Immature natural killer cell (primary cell): Measurements from ENCODE around the gene CDC42BPA. TPM values are rescaled to one million over a fixed set of nuclear protein-coding genes. Genes with fewer than 3 reads are reported as not detected.
"Not testable (repeated sequence)": the region's sequence is repeated elsewhere in the genome, so short reads cannot be mapped to it uniquely, and the experiment has no call there.

Source experiments
- DNase-seq, 3 donors: peaks; one replicate each; pipeline ENCODE4 v3.0.0; 2022; ENCODE audit warnings: mixed read lengths in 1 of 3
- H3K27ac Mint-ChIP-seq, 6 donors: one replicate each; pipeline ENCODE4 v1.8.0; 2020; ENCODE audit warnings: mixed read lengths in 6 of 6, mild to moderate bottlenecking in 5 of 6, inconsistent platforms in 4 of 6, moderate library complexity in 3 of 6
- H3K27me3 Mint-ChIP-seq, 3 donors: one replicate each; pipeline ENCODE4 v1.8.0; 2020 to 2021; ENCODE audit warnings: low read depth in 3 of 3, mild to moderate bottlenecking in 3 of 3, mixed read lengths in 3 of 3, moderate library complexity in 3 of 3, inconsistent platforms in 1 of 3
- H3K36me3 Mint-ChIP-seq, 3 donors: one replicate each; pipeline ENCODE4 v1.8.0; 2020; ENCODE audit warnings: mixed read lengths in 3 of 3, inconsistent platforms in 2 of 3, mild to moderate bottlenecking in 2 of 3
- H3K4me1 Mint-ChIP-seq, 2 donors: one replicate each; pipeline ENCODE4 v1.8.0; 2020; ENCODE audit warnings: inconsistent platforms in 2 of 2, mild to moderate bottlenecking in 2 of 2, mixed read lengths in 2 of 2, moderate library complexity in 1 of 2
- H3K4me3 Mint-ChIP-seq, 5 donors: one replicate each; pipeline ENCODE4 v1.8.0; 2020; ENCODE audit warnings: mild to moderate bottlenecking in 5 of 5, mixed read lengths in 5 of 5, inconsistent platforms in 3 of 5, moderate library complexity in 3 of 5
- H3K9me3 Mint-ChIP-seq, 6 donors: one replicate each; pipeline ENCODE4 v1.8.0; 2020; ENCODE audit warnings: mild to moderate bottlenecking in 6 of 6, mixed read lengths in 6 of 6, inconsistent platforms in 4 of 6, moderate library complexity in 3 of 6
- polyA plus RNA-seq, 3 donors: library from polyadenylated mRNA; unstranded; fragments of 300-500 nt; fragmentation: Illumina TruSeq; gene quantifications; one replicate each; pipeline ENCODE4 v1.2.3, GENCODE V29; 2021

Gene CDC42BPA
- polyA plus RNA-seq, 3 donors from 2014 or later, result 0.13 to 0.67 TPM; not detected in 1

DNA sequence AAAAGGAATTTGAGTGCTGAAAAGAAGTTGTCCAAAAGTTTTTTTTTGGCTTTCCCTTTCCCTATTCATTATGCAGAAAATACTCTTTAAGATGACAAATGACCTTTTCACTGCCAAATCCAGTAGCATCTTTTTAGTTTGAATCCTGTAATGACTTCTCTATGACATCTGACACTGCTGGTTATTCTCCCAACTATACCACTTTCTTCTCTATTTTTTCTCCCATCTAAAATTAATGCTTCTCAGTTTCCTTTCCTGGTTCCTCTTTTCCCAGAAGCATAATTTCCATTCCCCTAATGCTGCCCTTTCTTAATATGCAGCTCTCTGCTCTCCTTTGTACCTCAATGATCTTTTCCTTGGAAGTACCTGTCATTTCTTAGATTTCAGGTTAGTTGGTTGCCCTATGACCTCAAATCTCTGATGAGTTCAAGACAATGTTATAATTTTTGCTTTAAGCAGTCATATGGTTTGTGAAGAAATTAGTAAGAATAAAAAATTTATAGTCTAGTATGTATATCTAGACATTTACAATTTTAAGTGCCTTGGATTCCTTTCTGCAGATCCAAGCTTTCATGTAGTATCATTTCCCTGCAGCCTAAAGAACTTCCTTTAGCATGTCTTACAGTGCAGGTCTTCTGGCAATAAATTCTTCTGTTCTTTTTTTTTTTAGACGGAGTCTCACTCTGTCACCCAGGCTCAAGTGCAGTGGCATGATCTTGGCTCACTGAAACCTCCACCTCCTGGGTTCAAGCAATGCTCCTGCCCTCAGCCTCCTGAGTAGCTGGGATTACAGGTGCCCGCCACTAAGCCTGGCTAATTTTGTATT is 150.8 kb downstream of the CDC42BPA start:
- DNase-seq, result no peak
- Mint-ChIP-seq H3K4me3 (no peak overlapping the region), H3K4me1 (no peaks in the 10 kb centered on the region), H3K27ac (no peak overlapping the region), H3K36me3 (no peaks in the 10 kb centered on the region), H3K27me3 (peaks cover 2 to 5% (median 2%) of the 10 kb centered on the region in 3 donors), H3K9me3 (no peaks in the 10 kb centered on the region)

GRCh38 chr1:227166559-227166958 is 151.7 kb downstream of the CDC42BPA start:
- no peak for DNase-seq
- H3K27me3 Mint-ChIP-seq, result peaks cover 2% of the 10 kb centered on the region in 3 donors
- H3K4me3 Mint-ChIP-seq, result no peak overlapping the region
- H3K9me3 Mint-ChIP-seq, result no peaks in the 10 kb centered on the region
- H3K36me3 Mint-ChIP-seq, result no peaks in the 10 kb centered on the region
- no peak overlapping the region for H3K27ac Mint-ChIP-seq
- H3K4me1 Mint-ChIP-seq, result no peaks in the 10 kb centered on the region

DNA sequence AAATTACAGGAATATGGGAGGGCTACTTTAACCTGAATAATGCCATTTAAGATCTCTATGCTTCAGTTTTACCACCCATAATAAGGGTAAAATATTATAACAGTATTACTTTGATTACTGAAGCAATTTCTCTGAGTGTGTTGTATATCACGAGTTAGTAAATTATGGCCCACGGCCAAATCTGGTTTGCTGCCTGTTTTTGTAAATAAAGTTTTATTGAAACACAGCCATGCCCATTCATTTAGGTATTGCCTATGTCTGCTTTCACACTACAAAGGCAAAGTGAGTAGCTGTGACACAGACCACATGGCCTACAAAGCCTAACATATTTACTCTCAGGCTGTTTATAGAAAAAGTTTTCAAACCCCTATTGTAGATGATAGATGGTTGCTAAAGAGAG is 156.8 kb downstream of the CDC42BPA start:
- no peaks in the 10 kb centered on the region for H3K4me1 Mint-ChIP-seq
- no peak for DNase-seq

DNA sequence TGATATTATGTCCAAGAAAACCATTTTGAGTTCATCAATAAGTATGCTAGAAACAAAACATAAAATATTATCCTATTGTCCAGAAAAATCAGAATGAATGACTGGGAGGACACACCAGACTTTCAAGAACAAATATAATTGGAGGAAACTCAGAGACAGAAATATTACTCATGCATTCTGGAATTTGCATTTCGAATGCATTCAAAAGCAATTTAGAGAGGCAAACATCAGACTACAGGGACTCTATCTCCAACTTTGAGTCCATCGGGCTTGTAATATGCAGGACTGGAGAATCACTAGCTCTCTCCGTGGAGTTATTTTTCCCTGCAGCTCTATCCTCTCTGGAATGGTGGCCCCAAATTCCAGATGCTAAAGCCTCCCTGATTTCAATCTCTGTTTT is 161.8 kb downstream of the CDC42BPA start:
- Mint-ChIP-seq H3K27ac (no peak overlapping the region), H3K4me3 (no peak overlapping the region), H3K4me1 (no peaks in the 10 kb centered on the region), H3K36me3 (no peaks in the 10 kb centered on the region), H3K9me3 (no peaks in the 10 kb centered on the region), H3K27me3 (peaks cover 0 to 3% (median 0%) of the 10 kb centered on the region in 3 donors)
- DNase-seq, result no peak

More for the DNA sequence above, 156.8 kb downstream of the CDC42BPA start:
- H3K27ac Mint-ChIP-seq, result no peak overlapping the region
- peaks cover 0 to 2% (median 0%) of the 10 kb centered on the region in 3 donors for H3K27me3 Mint-ChIP-seq
- H3K36me3 Mint-ChIP-seq, result no peaks in the 10 kb centered on the region
- H3K9me3 Mint-ChIP-seq, result no peaks in the 10 kb centered on the region
- H3K4me3 Mint-ChIP-seq, result no peak overlapping the region

- no peaks in the 10 kb centered on the region for H3K4me1 Mint-ChIP-seq
- no peaks in the 10 kb centered on the region for H3K36me3 Mint-ChIP-seq
- peaks cover 0 to 3% (median 0%) of the 10 kb centered on the region in 3 donors for H3K27me3 Mint-ChIP-seq
- no peak overlapping the region for H3K4me3 Mint-ChIP-seq
- no peak for DNase-seq
- H3K9me3 Mint-ChIP-seq, result no peaks in the 10 kb centered on the region
- no peak overlapping the region for H3K27ac Mint-ChIP-seq
These were observed 162.6 kb downstream of the CDC42BPA start for GRCh38 chr1:227155688-227156087.

DNA sequence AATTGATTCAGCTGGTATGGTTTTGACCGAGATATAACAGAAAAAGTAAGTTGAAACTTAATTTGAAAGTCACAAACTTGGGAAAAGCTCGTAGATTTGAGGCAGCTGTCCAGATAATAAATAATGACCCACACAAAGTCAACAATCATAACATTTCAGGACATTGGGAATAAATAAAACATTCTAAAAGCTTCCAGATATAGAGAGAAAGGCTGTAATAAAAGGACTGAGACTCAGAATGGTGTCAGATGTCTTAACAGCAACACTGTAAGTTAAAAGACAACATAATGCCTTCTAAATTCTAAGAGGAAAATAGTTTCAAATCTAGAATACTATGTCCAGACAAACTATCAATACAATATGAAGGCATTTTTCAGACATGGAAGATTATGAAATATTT is 163.3 kb downstream of the CDC42BPA start:
- Mint-ChIP-seq H3K4me1 (no peaks in the 10 kb centered on the region), H3K9me3 (no peaks in the 10 kb centered on the region), H3K36me3 (no peaks in the 10 kb centered on the region), H3K27me3 (peaks cover 0 to 6% (median 0%) of the 10 kb centered on the region in 3 donors), H3K4me3 (no peak overlapping the region), H3K27ac (no peak overlapping the region)
- DNase-seq, result no peak

GRCh38 chr1:227152525-227152924 is 165.8 kb downstream of the CDC42BPA start:
- Mint-ChIP-seq H3K27ac (no peak overlapping the region), H3K4me3 (no peak overlapping the region), H3K4me1 (no peaks in the 10 kb centered on the region), H3K27me3 (peaks cover 2 to 9% (median 2%) of the 10 kb centered on the region in 3 donors), H3K36me3 (no peaks in the 10 kb centered on the region), H3K9me3 (no peaks in the 10 kb centered on the region)
- no peak for DNase-seq

DNA sequence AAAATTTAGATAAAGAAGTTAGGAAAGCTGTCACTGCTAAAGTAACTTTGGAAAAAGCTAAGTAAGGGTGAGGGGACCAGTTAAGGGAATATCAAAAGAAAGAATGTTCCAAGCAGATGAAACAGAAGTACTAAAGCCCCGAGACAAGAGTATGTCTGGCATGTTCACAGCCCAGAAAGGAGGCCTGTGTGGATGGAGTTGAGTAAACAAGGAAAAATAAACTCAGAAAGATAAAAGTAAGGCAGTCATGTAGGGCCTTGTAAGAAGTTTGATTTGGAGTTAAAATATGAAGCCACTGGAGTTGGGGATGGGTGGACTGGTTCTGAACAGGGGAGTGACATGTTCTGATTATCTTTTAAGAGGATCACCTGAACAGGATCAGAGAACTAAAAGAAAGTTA is 177.9 kb downstream of the CDC42BPA start:
- DNase-seq, result no peak
- H3K27me3 Mint-ChIP-seq, result no peaks in the 10 kb centered on the region
- no peaks in the 10 kb centered on the region for H3K9me3 Mint-ChIP-seq

DNA sequence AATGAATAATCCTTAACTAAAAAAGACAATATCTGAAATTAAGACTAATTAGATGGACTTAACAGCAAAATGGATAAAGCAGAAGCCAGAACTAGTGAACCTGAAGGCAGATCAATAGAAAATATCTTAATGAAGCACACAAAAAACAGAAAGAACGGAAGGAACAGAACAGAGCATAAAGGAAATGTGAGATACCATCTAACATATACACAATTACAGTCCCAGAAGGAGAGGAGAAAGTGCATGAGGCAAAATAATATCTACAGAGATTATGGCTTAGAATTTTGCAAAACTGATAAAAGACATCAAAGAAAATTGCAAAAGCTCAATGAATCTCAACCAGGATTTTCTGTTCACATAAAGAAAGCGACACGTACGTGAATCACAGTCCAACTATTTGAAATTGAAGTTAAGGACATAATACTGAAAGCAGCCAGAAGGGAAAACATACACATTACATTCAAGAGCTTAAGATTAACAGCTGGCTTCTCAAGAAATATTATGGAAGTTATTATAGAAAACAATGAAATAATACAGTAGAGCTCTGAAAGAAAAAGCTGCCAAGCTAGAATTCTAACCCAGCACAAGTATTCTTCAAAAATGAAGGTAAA is 182.0 kb downstream of the CDC42BPA start:
- Mint-ChIP-seq H3K27ac (no peak overlapping the region), H3K4me1 (no peaks in the 10 kb centered on the region), H3K36me3 (no peaks in the 10 kb centered on the region), H3K27me3 (peaks cover 0 to 4% (median 2%) of the 10 kb centered on the region in 3 donors), H3K4me3 (no peak overlapping the region), H3K9me3 (no peaks in the 10 kb centered on the region)
- no peak for DNase-seq

More for the DNA sequence above, 177.9 kb downstream of the CDC42BPA start:
- Mint-ChIP-seq H3K4me3 (no peak overlapping the region), H3K27ac (no peak overlapping the region), H3K4me1 (no peaks in the 10 kb centered on the region), H3K36me3 (no peaks in the 10 kb centered on the region)

DNA sequence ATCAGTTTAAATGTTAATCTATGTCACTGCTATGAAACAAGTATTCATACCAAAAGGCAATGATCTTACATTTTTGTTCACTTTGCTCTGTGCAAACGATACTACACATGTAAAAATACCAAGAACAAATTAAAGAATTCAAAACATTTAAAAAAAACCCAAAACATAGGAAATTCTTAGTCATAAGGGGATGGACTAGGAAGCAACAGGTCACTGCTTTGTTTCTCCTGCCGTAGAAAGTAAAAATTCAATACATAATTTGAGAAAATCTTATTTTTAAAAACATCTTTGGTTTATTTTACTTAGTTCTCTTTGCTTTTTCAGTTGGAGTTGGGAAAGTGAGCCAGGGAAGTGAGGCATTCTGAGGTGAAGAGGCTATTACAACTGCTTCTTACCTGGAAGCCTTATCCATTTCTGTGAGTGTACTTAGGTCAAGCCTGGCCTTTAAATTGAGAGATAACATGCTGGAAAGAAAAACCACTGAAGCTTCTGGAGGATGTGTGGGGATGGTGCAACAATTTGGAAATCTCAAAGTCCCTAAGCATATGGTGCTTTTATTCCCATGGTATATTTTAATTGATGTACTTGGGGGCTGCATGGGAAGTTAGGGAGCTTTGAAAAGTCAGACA is 183.5 kb downstream of the CDC42BPA start:
- Mint-ChIP-seq H3K27me3 (peaks cover 2 to 4% (median 4%) of the 10 kb centered on the region in 3 donors), H3K27ac (no peak overlapping the region), H3K36me3 (no peaks in the 10 kb centered on the region), H3K4me1 (no peaks in the 10 kb centered on the region), H3K4me3 (no peak overlapping the region), H3K9me3 (no peaks in the 10 kb centered on the region)
- DNase-seq, result no peak

- H3K4me1 Mint-ChIP-seq, H3K27me3 Mint-ChIP-seq, H3K4me3 Mint-ChIP-seq, H3K27ac Mint-ChIP-seq, H3K36me3 Mint-ChIP-seq, H3K9me3 Mint-ChIP-seq, DNase-seq: not testable (repeated sequence)
These were observed 185.6 kb downstream of the CDC42BPA start for GRCh38 chr1:227132695-227133094.

DNA sequence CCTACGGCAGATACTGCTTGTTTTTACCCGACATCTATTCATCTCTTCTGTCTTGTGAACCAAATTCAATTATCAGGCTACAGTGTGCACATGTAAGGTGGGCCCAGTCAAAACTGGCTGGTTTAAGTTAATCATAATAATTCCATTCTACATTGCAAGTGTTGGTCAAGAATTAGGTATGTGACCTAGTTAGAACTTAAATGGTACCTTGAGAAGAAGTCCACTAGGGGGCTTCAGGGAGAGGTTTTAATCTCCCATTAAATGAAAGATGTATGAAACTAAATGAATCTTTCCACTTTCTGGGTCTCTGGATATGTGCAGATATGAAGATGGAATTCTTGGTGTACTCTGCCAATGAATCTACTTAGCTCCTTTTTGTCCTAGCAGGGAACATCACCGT is 187.1 kb downstream of the CDC42BPA start:
- Mint-ChIP-seq H3K36me3 (no peaks in the 10 kb centered on the region), H3K27ac (no peak overlapping the region), H3K9me3 (no peaks in the 10 kb centered on the region), H3K4me3 (no peak overlapping the region), H3K4me1 (no peaks in the 10 kb centered on the region), H3K27me3 (peaks cover 2 to 9% (median 6%) of the 10 kb centered on the region in 3 donors)
- no peak for DNase-seq

GRCh38 chr1:227127891-227128290 is 190.4 kb downstream of the CDC42BPA start:
- Mint-ChIP-seq H3K9me3 (no peaks in the 10 kb centered on the region), H3K4me3 (no peak overlapping the region), H3K27me3 (peaks cover 2 to 12% (median 5%) of the 10 kb centered on the region in 3 donors), H3K4me1 (no peaks in the 10 kb centered on the region), H3K36me3 (no peaks in the 10 kb centered on the region), H3K27ac (no peak overlapping the region)
- DNase-seq, result no peak

GRCh38 chr1:227125929-227126545 is 192.3 kb downstream of the CDC42BPA start:
- Mint-ChIP-seq H3K36me3 (no peaks in the 10 kb centered on the region), H3K9me3 (no peaks in the 10 kb centered on the region), H3K4me3 (no peak overlapping the region), H3K27ac (no peak overlapping the region), H3K27me3 (peaks cover 5 to 12% (median 6%) of the 10 kb centered on the region in 3 donors), H3K4me1 (no peaks in the 10 kb centered on the region)
- DNase-seq, result no peak
